ENCODE results near the gene OR2AK2. TPM values are rescaled to one million over a fixed set of nuclear protein-coding genes. Genes with fewer than 3 reads are reported as not detected.

OR2AK2 gene
- total and polyA plus RNA-seq, 2 experiments from 2014 or later, result 0.35 TPM; not detected in 1

- H3K4me1 ChIP-seq (ENCODE audit: insufficient read depth), result no peaks in the 10 kb centered on the region
- TF ChIP-seq JUNB (IDR thresholded peaks at IDR 0.05; ENCODE audit: unreplicated experiment) (no peak), ZNF114 (CRISPR knock-in tag; IDR thresholded peaks at IDR 0.05) (no peak), EZH2phosphoT487 (IDR thresholded peaks at IDR 0.05; ENCODE audit: unreplicated experiment) (no peak), STAT1 (IDR thresholded peaks at IDR 0.05; ENCODE audit: unreplicated experiment) (no peak), NANOG (IDR thresholded peaks at IDR 0.05; ENCODE audit: borderline replicate concordance) (no peak), ZNF462 (CRISPR knock-in tag; IDR thresholded peaks at IDR 0.05) (no peak), CREB1 (CRISPR knock-in tag; IDR thresholded peaks at IDR 0.05; ENCODE audit: low read depth) (no peak), ZNF331 (CRISPR knock-in tag; IDR thresholded peaks at IDR 0.05; ENCODE audit: low read depth) (no peak), EZH2 (IDR thresholded peaks at IDR 0.05; ENCODE audit: low read depth, unreplicated experiment) (no peak), POLR2AphosphoS5 (IDR thresholded peaks at IDR 0.05; ENCODE audit: low read depth) (no peak)
- TF ChIP-seq, protein P1, sequence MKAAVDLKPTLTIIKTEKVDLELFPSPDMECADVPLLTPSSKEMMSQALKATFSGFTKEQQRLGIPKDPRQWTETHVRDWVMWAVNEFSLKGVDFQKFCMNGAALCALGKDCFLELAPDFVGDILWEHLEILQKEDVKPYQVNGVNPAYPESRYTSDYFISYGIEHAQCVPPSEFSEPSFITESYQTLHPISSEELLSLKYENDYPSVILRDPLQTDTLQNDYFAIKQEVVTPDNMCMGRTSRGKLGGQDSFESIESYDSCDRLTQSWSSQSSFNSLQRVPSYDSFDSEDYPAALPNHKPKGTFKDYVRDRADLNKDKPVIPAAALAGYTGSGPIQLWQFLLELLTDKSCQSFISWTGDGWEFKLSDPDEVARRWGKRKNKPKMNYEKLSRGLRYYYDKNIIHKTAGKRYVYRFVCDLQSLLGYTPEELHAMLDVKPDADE (IDR thresholded peaks at IDR 0.05), result no peak
- TF ChIP-seq, protein P2, sequence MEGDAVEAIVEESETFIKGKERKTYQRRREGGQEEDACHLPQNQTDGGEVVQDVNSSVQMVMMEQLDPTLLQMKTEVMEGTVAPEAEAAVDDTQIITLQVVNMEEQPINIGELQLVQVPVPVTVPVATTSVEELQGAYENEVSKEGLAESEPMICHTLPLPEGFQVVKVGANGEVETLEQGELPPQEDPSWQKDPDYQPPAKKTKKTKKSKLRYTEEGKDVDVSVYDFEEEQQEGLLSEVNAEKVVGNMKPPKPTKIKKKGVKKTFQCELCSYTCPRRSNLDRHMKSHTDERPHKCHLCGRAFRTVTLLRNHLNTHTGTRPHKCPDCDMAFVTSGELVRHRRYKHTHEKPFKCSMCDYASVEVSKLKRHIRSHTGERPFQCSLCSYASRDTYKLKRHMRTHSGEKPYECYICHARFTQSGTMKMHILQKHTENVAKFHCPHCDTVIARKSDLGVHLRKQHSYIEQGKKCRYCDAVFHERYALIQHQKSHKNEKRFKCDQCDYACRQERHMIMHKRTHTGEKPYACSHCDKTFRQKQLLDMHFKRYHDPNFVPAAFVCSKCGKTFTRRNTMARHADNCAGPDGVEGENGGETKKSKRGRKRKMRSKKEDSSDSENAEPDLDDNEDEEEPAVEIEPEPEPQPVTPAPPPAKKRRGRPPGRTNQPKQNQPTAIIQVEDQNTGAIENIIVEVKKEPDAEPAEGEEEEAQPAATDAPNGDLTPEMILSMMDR (conservative IDR thresholded peaks at IDR 0.05; ENCODE audit: low read depth in 2 of 2), result no peak
- TF ChIP-seq, protein P3, sequence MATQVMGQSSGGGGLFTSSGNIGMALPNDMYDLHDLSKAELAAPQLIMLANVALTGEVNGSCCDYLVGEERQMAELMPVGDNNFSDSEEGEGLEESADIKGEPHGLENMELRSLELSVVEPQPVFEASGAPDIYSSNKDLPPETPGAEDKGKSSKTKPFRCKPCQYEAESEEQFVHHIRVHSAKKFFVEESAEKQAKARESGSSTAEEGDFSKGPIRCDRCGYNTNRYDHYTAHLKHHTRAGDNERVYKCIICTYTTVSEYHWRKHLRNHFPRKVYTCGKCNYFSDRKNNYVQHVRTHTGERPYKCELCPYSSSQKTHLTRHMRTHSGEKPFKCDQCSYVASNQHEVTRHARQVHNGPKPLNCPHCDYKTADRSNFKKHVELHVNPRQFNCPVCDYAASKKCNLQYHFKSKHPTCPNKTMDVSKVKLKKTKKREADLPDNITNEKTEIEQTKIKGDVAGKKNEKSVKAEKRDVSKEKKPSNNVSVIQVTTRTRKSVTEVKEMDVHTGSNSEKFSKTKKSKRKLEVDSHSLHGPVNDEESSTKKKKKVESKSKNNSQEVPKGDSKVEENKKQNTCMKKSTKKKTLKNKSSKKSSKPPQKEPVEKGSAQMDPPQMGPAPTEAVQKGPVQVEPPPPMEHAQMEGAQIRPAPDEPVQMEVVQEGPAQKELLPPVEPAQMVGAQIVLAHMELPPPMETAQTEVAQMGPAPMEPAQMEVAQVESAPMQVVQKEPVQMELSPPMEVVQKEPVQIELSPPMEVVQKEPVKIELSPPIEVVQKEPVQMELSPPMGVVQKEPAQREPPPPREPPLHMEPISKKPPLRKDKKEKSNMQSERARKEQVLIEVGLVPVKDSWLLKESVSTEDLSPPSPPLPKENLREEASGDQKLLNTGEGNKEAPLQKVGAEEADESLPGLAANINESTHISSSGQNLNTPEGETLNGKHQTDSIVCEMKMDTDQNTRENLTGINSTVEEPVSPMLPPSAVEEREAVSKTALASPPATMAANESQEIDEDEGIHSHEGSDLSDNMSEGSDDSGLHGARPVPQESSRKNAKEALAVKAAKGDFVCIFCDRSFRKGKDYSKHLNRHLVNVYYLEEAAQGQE (IDR thresholded peaks at IDR 0.05; ENCODE audit: unreplicated experiment), result no peak
- peaks cover 18% of the 10 kb centered on the region for H3K36me3 Mint-ChIP-seq (ENCODE audit: low read depth)
Observed at GRCh38 chr1:247933989-247934388, 31.0 kb upstream of the OR2AK2 start.

More at GRCh38 chr1:247933989-247934388, 31.0 kb upstream of the OR2AK2 start:
- no peak overlapping the region for H3K27ac ChIP-seq (ENCODE audit: low read depth)
- no peaks in the 10 kb centered on the region for H3K79me2 ChIP-seq (replicated peaks; ENCODE audit: insufficient read depth)
- Mint-ChIP-seq H3K4me1 (no peaks in the 10 kb centered on the region), H3K4me3 (no peak overlapping the region), H3K27me3 (ENCODE audit: insufficient read depth, low read depth, poor library complexity) (peaks cover 3% of the 10 kb centered on the region), H3K27ac (no peak overlapping the region), H3K9me3 (peaks cover 69% of the 10 kb centered on the region)
- H3K36me3 ChIP-seq (ENCODE audit: insufficient read depth), result no peaks in the 10 kb centered on the region
- no peak overlapping the region for H2AFZ ChIP-seq
- DNase-seq (ENCODE audit: low spot score) (no peak), ATAC-seq (no peak)
- H3K27me3 ChIP-seq (ENCODE audit: insufficient read depth), result no peaks in the 10 kb centered on the region
- H3K4me2 ChIP-seq, result no peak overlapping the region
- no peaks in the 10 kb centered on the region for H3K9me2 ChIP-seq (ENCODE audit: insufficient read depth)
- no peak overlapping the region for H3K4me3 ChIP-seq
- H4K20me1 ChIP-seq (replicated peaks; ENCODE audit: insufficient read depth), result no peaks in the 10 kb centered on the region
- no peaks in the 10 kb centered on the region for H3F3A ChIP-seq (replicated peaks; ENCODE audit: low read depth)
